ENCODE measurements around the gene KIAA0319L.
A peak's percentile ranks its signal among the peaks of the same experiment; 100 is the strongest.

KIAA0319L gene

GRCh38 chr1:35574655-35575415 lies 17.6 kb upstream of the KIAA0319L start:
- Histone ChIP-seq H3K36me3 (no peaks in the 10 kb centered on the region), H3K4me1 (ENCODE audit: control insufficient read depth in 1 of 2, insufficient read depth in 1 of 2, low read depth in 1 of 2, low read length in 1 of 2) (peaks cover 33 to 36% of the 10 kb centered on the region in 2 experiments), H3K27ac (no peak overlapping the region), H3K27me3 (peaks cover 33% of the 10 kb centered on the region), H3K4me3 (ENCODE audit: low read depth in 1 of 2, low read length in 1 of 2) (no peak overlapping the region), H3K9me3 (no peaks in the 10 kb centered on the region)
- no peak for TF ChIP-seq CTCF (IDR thresholded peaks at IDR 0.05)

GRCh38 chr1:35574125-35574654 lies 17.0 kb upstream of the KIAA0319L start:
- H3K36me3 ChIP-seq = no peaks in the 10 kb centered on the region
- H3K27me3 ChIP-seq = peaks cover 33% of the 10 kb centered on the region
- no peak overlapping the region for H3K4me3 ChIP-seq (ENCODE audit: low read depth in 1 of 2, low read length in 1 of 2)
- no peaks in the 10 kb centered on the region for H3K9me3 ChIP-seq
- peaks cover 33 to 36% of the 10 kb centered on the region in 2 experiments for H3K4me1 ChIP-seq (ENCODE audit: control insufficient read depth in 1 of 2, insufficient read depth in 1 of 2, low read depth in 1 of 2, low read length in 1 of 2)
- no peak overlapping the region for H3K27ac ChIP-seq
- no peak for TF ChIP-seq CTCF (IDR thresholded peaks at IDR 0.05)

- TF ChIP-seq CTCF (IDR thresholded peaks at IDR 0.05) = no peak
- H3K4me3 ChIP-seq (ENCODE audit: low read depth in 1 of 2, low read length in 1 of 2) = peak within 1 kb of the TSS; percentile 43 to 46
- no peak within 1 kb of the TSS for H3K27ac ChIP-seq
- H3K27me3 ChIP-seq = peaks cover 33% of the 10 kb centered on the region
- H3K4me1 ChIP-seq (ENCODE audit: control insufficient read depth in 1 of 2, insufficient read depth in 1 of 2, low read depth in 1 of 2, low read length in 1 of 2) = peaks cover 31 to 35% of the 10 kb centered on the region in 2 experiments
- no peaks in the 10 kb centered on the region for H3K9me3 ChIP-seq
- no peaks in the 10 kb centered on the region for H3K36me3 ChIP-seq
Measured at GRCh38 chr1:35573198-35574124, 16.3 kb upstream of the KIAA0319L start, which contains the start of gene TFAP2E. TFAP2E (plus strand) TSS chr1:35573314; CDS start chr1:35573578, 264 bp downstream.

- TF ChIP-seq CTCF (IDR thresholded peaks at IDR 0.05) = no peak
- H3K27ac ChIP-seq = no peak overlapping the region
- peaks cover 33% of the 10 kb centered on the region for H3K27me3 ChIP-seq
- peaks cover 23 to 27% of the 10 kb centered on the region in 2 experiments for H3K4me1 ChIP-seq (ENCODE audit: control insufficient read depth in 1 of 2, insufficient read depth in 1 of 2, low read depth in 1 of 2, low read length in 1 of 2)
- H3K9me3 ChIP-seq = no peaks in the 10 kb centered on the region
- H3K36me3 ChIP-seq = no peaks in the 10 kb centered on the region
- peak overlapping the region in 1 of 2 experiments; percentile 12 for H3K4me3 ChIP-seq (ENCODE audit: low read depth in 1 of 2, low read length in 1 of 2)
Measured at GRCh38 chr1:35572296-35572695, 15.1 kb upstream of the KIAA0319L start.

DNA sequence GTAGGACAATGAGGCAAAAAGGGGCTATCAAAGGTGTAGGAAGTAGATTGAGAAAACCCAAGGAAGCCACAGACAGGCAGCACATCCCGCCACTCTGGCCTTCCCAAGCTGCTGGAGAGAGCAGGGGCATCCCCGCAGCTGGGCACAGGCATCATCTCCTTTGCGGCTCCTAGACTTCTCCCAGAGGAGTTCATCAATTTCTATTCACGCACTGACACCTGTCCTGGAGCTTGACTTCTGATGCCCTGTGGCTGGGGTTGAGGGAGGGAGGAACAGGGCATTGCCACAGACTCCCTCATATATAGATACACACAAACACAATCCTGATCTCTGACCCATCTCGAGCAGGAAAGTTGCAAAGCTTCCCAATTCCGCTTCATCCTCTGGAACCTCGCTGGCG lies 14.1 kb upstream of the KIAA0319L start:
- Histone ChIP-seq H3K4me3 (ENCODE audit: low read depth in 1 of 2, low read length in 1 of 2) (no peak overlapping the region), H3K4me1 (ENCODE audit: control insufficient read depth in 1 of 2, insufficient read depth in 1 of 2, low read depth in 1 of 2, low read length in 1 of 2) (peaks cover 17 to 21% of the 10 kb centered on the region in 2 experiments), H3K36me3 (no peaks in the 10 kb centered on the region), H3K9me3 (no peaks in the 10 kb centered on the region), H3K27ac (no peak overlapping the region), H3K27me3 (peaks cover 33% of the 10 kb centered on the region)
- TF ChIP-seq CTCF (IDR thresholded peaks at IDR 0.05) = no peak

Data from neutrophil (primary cell).